ENCODE results near the gene ZNF12. TPM values are rescaled to one million over a fixed set of nuclear protein-coding genes. Genes with fewer than 3 reads are reported as not detected.

ZNF12 gene
- total and polyA plus RNA-seq, 10 of the 15 experiments (the other 5 are each of a cell fraction or from before 2014, with no cell fraction given): 6.7 to 38.1 (median 14.4) TPM

DNA sequence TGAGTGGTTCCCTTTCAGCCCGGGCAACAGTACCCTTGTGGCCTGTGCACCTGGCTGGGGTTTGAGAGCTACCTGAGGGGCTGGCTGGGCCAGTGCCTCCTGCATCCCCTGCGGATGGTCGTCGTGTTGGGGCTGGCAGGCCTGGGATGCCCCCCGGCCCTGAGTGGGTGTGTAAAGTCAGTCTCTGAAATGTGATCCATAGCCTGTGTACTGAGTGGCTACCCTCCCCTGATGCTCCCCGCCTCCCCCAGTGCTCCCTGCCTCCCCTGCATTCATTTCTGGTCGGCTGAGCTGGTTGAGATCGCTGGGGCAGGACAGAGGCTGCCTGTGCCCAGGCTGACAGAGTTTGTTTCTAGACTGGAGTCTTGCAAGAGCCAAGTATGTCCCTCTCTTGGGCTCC lies 60.3 kb downstream of the ZNF12 start (continued):
- TF ChIP-seq, protein P1, sequence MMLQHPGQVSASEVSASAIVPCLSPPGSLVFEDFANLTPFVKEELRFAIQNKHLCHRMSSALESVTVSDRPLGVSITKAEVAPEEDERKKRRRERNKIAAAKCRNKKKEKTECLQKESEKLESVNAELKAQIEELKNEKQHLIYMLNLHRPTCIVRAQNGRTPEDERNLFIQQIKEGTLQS (IDR thresholded peaks at IDR 0.05; ENCODE audit: borderline replicate concordance, extremely low read depth, low read depth, low read length): no peak
- TF ChIP-seq CBX3 (IDR thresholded peaks at IDR 0.05; ENCODE audit: borderline replicate concordance, low read depth) (no peak), REST (IDR thresholded peaks at IDR 0.05; ENCODE audit: low read depth, low read length) (no peak), BACH1 (IDR thresholded peaks at IDR 0.05; ENCODE audit: borderline replicate concordance) (no peak), ZNF24 (IDR thresholded peaks at IDR 0.05) (no peak), ZNF687 (IDR thresholded peaks at IDR 0.05) (no peak), PKNOX1 (IDR thresholded peaks at IDR 0.05) (no peak), RAD21 (IDR thresholded peaks at IDR 0.05; ENCODE audit: insufficient read depth, low read depth, low read length) (no peak), KLF5 (IDR thresholded peaks at IDR 0.05; ENCODE audit: partially characterized antibody) (no peak), NFXL1 (IDR thresholded peaks at IDR 0.05; ENCODE audit: borderline replicate concordance) (no peak), MTA3 (IDR thresholded peaks at IDR 0.05; ENCODE audit: borderline replicate concordance, low read length) (no peak)
- TF ChIP-seq, protein P2, sequence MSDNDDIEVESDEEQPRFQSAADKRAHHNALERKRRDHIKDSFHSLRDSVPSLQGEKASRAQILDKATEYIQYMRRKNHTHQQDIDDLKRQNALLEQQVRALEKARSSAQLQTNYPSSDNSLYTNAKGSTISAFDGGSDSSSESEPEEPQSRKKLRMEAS (IDR thresholded peaks at IDR 0.05; ENCODE audit: low read depth, low read length): no peak

Data from GM12878 (cell line).